Trophoblast cell (in vitro differentiated cells and primary cell): ENCODE data around the gene LRP1B.
"Not testable (repeated sequence)": the region's sequence is repeated elsewhere in the genome, so short reads cannot be mapped to it uniquely, and the experiment has no call there.

ENCODE experiments used
- DNase-seq, 2 donors: peaks; one replicate each; pipeline ENCODE4 v3.0.0-alpha.2; 2016
- H2AFZ ChIP-seq: 2 replicates; pipeline ENCODE4 v1.6.1; 2013; ENCODE audit warnings: low read length, moderate library complexity, mild to moderate bottlenecking; ENCODE audit not compliant: insufficient read depth, poor library complexity
- H2AK5ac ChIP-seq: 2 replicates; pipeline ENCODE4 v1.6.1; 2013; ENCODE audit warnings: mild to moderate bottlenecking, low read length
- H2BK120ac ChIP-seq: 2 replicates; pipeline ENCODE4 v1.6.1; 2013; ENCODE audit warnings: low read length, mild to moderate bottlenecking, moderate library complexity; ENCODE audit not compliant: insufficient read depth, poor library complexity
- H2BK12ac ChIP-seq: 2 replicates; pipeline ENCODE4 v1.6.1; 2013; ENCODE audit warnings: mild to moderate bottlenecking, low read length, moderate library complexity
- H2BK5ac ChIP-seq: 2 replicates; pipeline ENCODE4 v1.6.1; 2013; ENCODE audit warnings: low read length, low read depth, moderate library complexity, mild to moderate bottlenecking; ENCODE audit not compliant: poor library complexity
- H3K14ac ChIP-seq: 2 replicates; pipeline ENCODE4 v1.6.1; 2013; ENCODE audit warnings: mild to moderate bottlenecking, low read length
- H3K18ac ChIP-seq: 2 replicates; pipeline ENCODE4 v1.6.1; 2013; ENCODE audit warnings: mild to moderate bottlenecking, low read length
- H3K23ac ChIP-seq: 2 replicates; pipeline ENCODE4 v1.6.1; 2013; ENCODE audit warnings: low read length
- H3K27ac ChIP-seq: 2 replicates; pipeline ENCODE4 v1.5.1; 2013; ENCODE audit warnings: low read depth, mild to moderate bottlenecking, inconsistent platforms, low read length, moderate library complexity
- H3K27me3 ChIP-seq: 2 replicates; pipeline ENCODE4 v1.6.1; 2013; ENCODE audit warnings: inconsistent platforms, mild to moderate bottlenecking, low read length, moderate library complexity; ENCODE audit not compliant: insufficient read depth
- H3K36me3 ChIP-seq, 2 experiments: 1 replicate in 1 of 2; 2 replicates in 1 of 2; pipeline ENCODE4 v1.6.1; 2013; ENCODE audit warnings: low read length in 2 of 2, mild to moderate bottlenecking in 2 of 2, moderate library complexity in 1 of 2; ENCODE audit not compliant: insufficient read depth in 2 of 2, control insufficient read depth in 1 of 2
- H3K4ac ChIP-seq: 2 replicates; pipeline ENCODE4 v1.6.1; 2013; ENCODE audit warnings: low read depth, mild to moderate bottlenecking, low read length, moderate library complexity
- H3K4me1 ChIP-seq, 2 experiments: 1 replicate in 1 of 2; 2 replicates in 1 of 2; pipeline ENCODE4 v1.6.1; 2013; ENCODE audit warnings: low read length in 2 of 2, mild to moderate bottlenecking in 2 of 2, moderate library complexity in 1 of 2; ENCODE audit not compliant: insufficient read depth in 2 of 2, control insufficient read depth in 1 of 2
- H3K4me2 ChIP-seq: 2 replicates; pipeline ENCODE4 v1.6.1; 2013; ENCODE audit warnings: inconsistent platforms, mild to moderate bottlenecking, low read length, moderate library complexity
- H3K4me3 ChIP-seq: 2 replicates; pipeline ENCODE4 v1.5.1; 2013; ENCODE audit warnings: mild to moderate bottlenecking, low read depth, low read length, inconsistent platforms
- H3K79me1 ChIP-seq: one replicate; pipeline ENCODE4 v1.6.1; 2013; ENCODE audit warnings: low read length
- H3K79me2 ChIP-seq: 2 replicates; pipeline ENCODE4 v1.6.1; 2013; ENCODE audit warnings: low read length, mild to moderate bottlenecking; ENCODE audit not compliant: control insufficient read depth, insufficient read depth, poor library complexity
- H3K9ac ChIP-seq: 2 replicates; pipeline ENCODE4 v1.6.1; 2013; ENCODE audit warnings: mild to moderate bottlenecking, low read length
- H3K9me3 ChIP-seq: 2 replicates; pipeline ENCODE4 v1.6.1; 2013; ENCODE audit warnings: low read depth, mild to moderate bottlenecking, control low read depth, inconsistent platforms, low read length; ENCODE audit not compliant: insufficient read depth
- H4K12ac ChIP-seq: 2 replicates; pipeline ENCODE4 v1.6.1; 2013; ENCODE audit warnings: low read depth, mild to moderate bottlenecking, low read length, moderate library complexity
- H4K8ac ChIP-seq: 2 replicates; pipeline ENCODE4 v1.6.1; 2013; ENCODE audit warnings: low read depth, mild to moderate bottlenecking, low read length, moderate library complexity
- H4K91ac ChIP-seq: one replicate; pipeline ENCODE4 v1.6.1; 2013; ENCODE audit warnings: low read depth, mild to moderate bottlenecking, low read length, moderate library complexity
- WGBS: extraction: QIAGEN DNeasy Blood & Tissue Kit; methylation state at CpG from one replicate; pipeline ENCODE4 v1.1.7; 2013; ENCODE audit warnings: missing lambda C conversion rate; ENCODE audit not compliant: insufficient read length, insufficient coverage; ENCODE audit errors: extremely low coverage; 5-methylcytosine and 5-hydroxymethylcytosine counted together

LRP1B gene

DNA sequence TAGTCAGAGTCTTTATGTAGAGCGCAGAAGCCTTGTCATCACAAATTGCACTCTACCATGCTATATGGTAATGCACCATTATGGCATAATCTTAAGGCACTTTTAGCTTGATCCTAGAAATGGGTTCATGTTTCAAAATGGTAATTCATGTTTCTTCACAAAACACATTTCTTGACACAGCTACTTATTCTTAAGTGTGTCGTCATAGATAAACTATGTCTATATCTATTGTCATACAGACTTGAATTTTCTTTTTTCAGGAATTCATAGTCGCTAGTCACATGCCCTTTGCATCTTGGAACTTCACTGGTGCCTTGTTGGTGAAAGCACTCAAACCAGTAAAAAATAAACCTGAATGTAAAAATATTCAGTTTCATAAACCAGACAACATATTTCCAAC lies 1578.2 kb downstream of the LRP1B start:
- Histone ChIP-seq H4K8ac (no peak overlapping the region), H2BK5ac (no peak overlapping the region), H3K36me3 (no peaks in the 10 kb centered on the region), H2AFZ (no peak overlapping the region), H3K9ac (no peak overlapping the region), H3K4me2 (no peak overlapping the region), H3K18ac (no peak overlapping the region), H3K9me3 (no peaks in the 10 kb centered on the region), H3K4ac (no peak overlapping the region), H3K23ac (no peak overlapping the region), H3K14ac (no peak overlapping the region), H3K79me1 (no peaks in the 10 kb centered on the region), H3K79me2 (no peaks in the 10 kb centered on the region), H2BK120ac (no peak overlapping the region), H3K27ac (no peak overlapping the region), H4K12ac (no peak overlapping the region), H4K91ac (no peak overlapping the region), H3K4me3 (no peak overlapping the region), H3K27me3 (no peaks in the 10 kb centered on the region), H3K4me1 (no peaks in the 10 kb centered on the region), H2AK5ac (no peak overlapping the region), H2BK12ac (no peak overlapping the region)
- WGBS: no CpG with 5 or more reads among the region's 3 CpGs
- no peak for DNase-seq

DNA sequence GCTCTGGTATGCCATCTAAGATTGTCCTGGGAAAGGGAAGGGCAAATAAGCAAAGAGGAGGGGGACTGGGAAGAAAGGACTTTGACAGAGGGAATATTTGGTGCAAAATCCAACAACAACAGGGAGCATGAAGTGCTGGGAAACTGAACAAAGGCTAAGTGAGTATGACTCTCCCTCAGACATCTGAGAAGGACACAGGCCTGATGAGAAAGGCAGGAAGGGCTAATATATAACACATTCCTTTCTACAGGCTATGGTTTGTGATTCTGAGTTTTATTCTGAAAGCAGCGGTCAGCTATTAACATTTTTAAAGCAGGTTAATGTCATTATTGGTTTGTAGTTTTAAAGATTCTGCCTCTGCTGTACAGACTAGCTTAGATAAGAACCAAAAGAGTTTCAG lies 1579.5 kb downstream of the LRP1B start:
- Histone ChIP-seq H4K12ac (no peak overlapping the region), H4K91ac (no peak overlapping the region), H3K4me1 (no peaks in the 10 kb centered on the region), H3K27ac (no peak overlapping the region), H2BK12ac (no peak overlapping the region), H3K79me1 (no peaks in the 10 kb centered on the region), H3K9ac (no peak overlapping the region), H3K4me2 (no peak overlapping the region), H2AK5ac (no peak overlapping the region), H3K79me2 (no peaks in the 10 kb centered on the region), H2AFZ (no peak overlapping the region), H4K8ac (no peak overlapping the region), H3K18ac (no peak overlapping the region), H3K23ac (no peak overlapping the region), H3K9me3 (no peaks in the 10 kb centered on the region), H3K4ac (no peak overlapping the region), H3K27me3 (no peaks in the 10 kb centered on the region), H2BK5ac (no peak overlapping the region), H3K4me3 (no peak overlapping the region), H2BK120ac (no peak overlapping the region), H3K14ac (no peak overlapping the region), H3K36me3 (no peaks in the 10 kb centered on the region)
- WGBS: no CpG with 5 or more reads among the region's 1 CpG
- DNase-seq: no peak

DNA sequence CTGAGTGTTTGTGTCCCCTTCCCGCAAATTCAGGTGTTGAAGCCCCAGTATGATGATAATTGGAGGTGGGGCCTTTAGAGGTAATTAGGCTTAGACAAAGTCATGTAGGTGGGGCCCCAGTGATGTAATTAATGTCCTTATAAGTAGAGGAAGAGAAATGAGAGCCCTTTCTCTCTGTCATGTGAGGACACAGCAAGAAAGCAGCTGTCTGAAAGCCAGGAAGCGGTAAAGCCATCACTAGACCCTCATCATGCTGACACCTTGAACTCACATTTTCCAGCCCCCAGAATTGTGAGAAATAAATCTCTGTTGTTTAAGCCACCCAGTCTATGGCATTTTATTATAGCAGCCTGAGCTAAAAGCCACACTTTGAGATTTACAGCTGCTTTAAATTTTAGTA lies 1580.0 kb downstream of the LRP1B start:
- H3K27ac ChIP-seq: no peak overlapping the region
- H3K9me3 ChIP-seq: no peaks in the 10 kb centered on the region
- no peak overlapping the region for H3K9ac ChIP-seq
- no peak overlapping the region for H2BK5ac ChIP-seq
- WGBS: no CpG with 5 or more reads among the region's 2 CpGs
- no peak overlapping the region for H3K18ac ChIP-seq
- H3K4ac ChIP-seq: no peak overlapping the region
- H3K4me1 ChIP-seq: no peaks in the 10 kb centered on the region
- H3K79me2 ChIP-seq: no peaks in the 10 kb centered on the region
- no peak overlapping the region for H2AK5ac ChIP-seq
- H2BK120ac ChIP-seq: no peak overlapping the region
- DNase-seq: no peak
- no peak overlapping the region for H3K4me3 ChIP-seq
- H2AFZ ChIP-seq: no peak overlapping the region
- no peak overlapping the region for H4K12ac ChIP-seq
- no peaks in the 10 kb centered on the region for H3K36me3 ChIP-seq
- no peaks in the 10 kb centered on the region for H3K79me1 ChIP-seq
- no peak overlapping the region for H4K91ac ChIP-seq
- no peaks in the 10 kb centered on the region for H3K27me3 ChIP-seq
- no peak overlapping the region for H3K14ac ChIP-seq
- H4K8ac ChIP-seq: no peak overlapping the region
- H3K23ac ChIP-seq: no peak overlapping the region
- no peak overlapping the region for H3K4me2 ChIP-seq
- no peak overlapping the region for H2BK12ac ChIP-seq

DNA sequence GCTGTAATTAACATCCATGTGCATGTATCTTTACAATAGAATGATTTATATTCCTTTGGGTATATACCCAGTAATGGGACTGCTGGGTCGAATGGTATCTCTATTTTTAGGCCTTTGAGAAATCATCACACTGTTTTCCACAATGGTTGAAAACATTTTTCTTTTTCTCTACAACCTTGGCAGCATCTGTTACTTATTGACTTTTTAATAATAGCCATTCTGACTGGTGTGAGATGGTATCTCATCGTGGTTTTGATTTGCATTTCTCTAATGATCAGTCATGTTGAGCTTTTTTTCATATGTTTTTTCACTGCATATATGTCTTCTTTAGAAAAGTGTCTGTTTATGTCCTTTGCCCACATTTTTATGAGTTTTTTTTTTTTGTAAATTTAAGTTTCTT lies 1586.0 kb downstream of the LRP1B start:
- H2BK12ac ChIP-seq, H3K27me3 ChIP-seq, H3K4me3 ChIP-seq, H3K27ac ChIP-seq, H3K4me2 ChIP-seq, H4K12ac ChIP-seq, H3K23ac ChIP-seq, DNase-seq, H3K18ac ChIP-seq, H3K9me3 ChIP-seq, H3K4me1 ChIP-seq, H3K9ac ChIP-seq, H3K4ac ChIP-seq, H2AK5ac ChIP-seq, H2AFZ ChIP-seq, H3K79me2 ChIP-seq, H3K36me3 ChIP-seq, H2BK5ac ChIP-seq, H4K8ac ChIP-seq, H3K14ac ChIP-seq, H4K91ac ChIP-seq, H3K79me1 ChIP-seq, H2BK120ac ChIP-seq: not testable (repeated sequence)
- WGBS: no CpG with 5 or more reads among the region's 2 CpGs
